Measurements from ENCODE around the gene CAPN5.

CAPN5 gene

GRCh38 chr11:77149716-77150392 lies 83.1 kb downstream of the CAPN5 start:
- in situ Hi-C loops (cut with MboI; ENCODE audit: low pct_unique_long_range_greater_than_20kb, low sequenced_read_pairs, unreplicated experiment), result no loop called here
- TF ChIP-seq, protein P1, sequence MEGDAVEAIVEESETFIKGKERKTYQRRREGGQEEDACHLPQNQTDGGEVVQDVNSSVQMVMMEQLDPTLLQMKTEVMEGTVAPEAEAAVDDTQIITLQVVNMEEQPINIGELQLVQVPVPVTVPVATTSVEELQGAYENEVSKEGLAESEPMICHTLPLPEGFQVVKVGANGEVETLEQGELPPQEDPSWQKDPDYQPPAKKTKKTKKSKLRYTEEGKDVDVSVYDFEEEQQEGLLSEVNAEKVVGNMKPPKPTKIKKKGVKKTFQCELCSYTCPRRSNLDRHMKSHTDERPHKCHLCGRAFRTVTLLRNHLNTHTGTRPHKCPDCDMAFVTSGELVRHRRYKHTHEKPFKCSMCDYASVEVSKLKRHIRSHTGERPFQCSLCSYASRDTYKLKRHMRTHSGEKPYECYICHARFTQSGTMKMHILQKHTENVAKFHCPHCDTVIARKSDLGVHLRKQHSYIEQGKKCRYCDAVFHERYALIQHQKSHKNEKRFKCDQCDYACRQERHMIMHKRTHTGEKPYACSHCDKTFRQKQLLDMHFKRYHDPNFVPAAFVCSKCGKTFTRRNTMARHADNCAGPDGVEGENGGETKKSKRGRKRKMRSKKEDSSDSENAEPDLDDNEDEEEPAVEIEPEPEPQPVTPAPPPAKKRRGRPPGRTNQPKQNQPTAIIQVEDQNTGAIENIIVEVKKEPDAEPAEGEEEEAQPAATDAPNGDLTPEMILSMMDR (IDR thresholded peaks at IDR 0.05; ENCODE audit: extremely low read depth, insufficient read depth, missing control alignments), result no peak
- DNase-seq (ENCODE audit: low spot score), result no peak

- in situ Hi-C loops (cut with MboI; ENCODE audit: low pct_unique_long_range_greater_than_20kb, low sequenced_read_pairs, unreplicated experiment), result no loop called here
- TF ChIP-seq, protein P1 (IDR thresholded peaks at IDR 0.05; ENCODE audit: extremely low read depth, insufficient read depth, missing control alignments), result no peak
- DNase-seq (ENCODE audit: low spot score), result no peak
These were observed 84.1 kb downstream of the CAPN5 start for GRCh38 chr11:77150836-77151235.

- TF ChIP-seq, protein P1 (IDR thresholded peaks at IDR 0.05; ENCODE audit: extremely low read depth, insufficient read depth, missing control alignments), result no peak
- no peak for DNase-seq (ENCODE audit: low spot score)
- in situ Hi-C loops (cut with MboI; ENCODE audit: low pct_unique_long_range_greater_than_20kb, low sequenced_read_pairs, unreplicated experiment), result no loop called here
These were observed 85.2 kb downstream of the CAPN5 start for GRCh38 chr11:77151804-77152509.

DNA sequence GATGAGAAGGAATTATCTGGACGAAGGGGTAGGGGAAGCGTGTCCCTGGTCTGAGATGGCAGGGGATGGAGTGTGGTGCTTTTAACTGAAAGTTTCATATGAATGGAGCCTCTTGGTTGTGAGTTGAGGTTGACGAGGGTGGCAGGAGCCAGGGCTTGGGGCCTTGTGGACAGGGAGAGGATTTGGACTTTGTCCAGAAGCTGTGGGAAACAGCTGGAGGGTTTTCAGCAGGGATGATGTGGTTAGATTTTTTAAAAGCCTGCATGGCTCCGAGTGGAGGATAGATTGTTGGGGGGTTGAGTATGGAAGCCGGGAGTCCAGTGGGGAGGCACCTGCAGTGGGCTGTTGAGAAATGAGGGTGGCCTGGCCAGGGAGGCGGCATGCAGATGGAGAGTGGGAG lies 86.1 kb downstream of the CAPN5 start:
- TF ChIP-seq, protein P1 (IDR thresholded peaks at IDR 0.05; ENCODE audit: extremely low read depth, insufficient read depth, missing control alignments), result no peak

GRCh38 chr11:77153276-77154185 lies 86.8 kb downstream of the CAPN5 start:
- in situ Hi-C loops (cut with MboI; ENCODE audit: low pct_unique_long_range_greater_than_20kb, low sequenced_read_pairs, unreplicated experiment), result no loop called here
- TF ChIP-seq, protein P1 (IDR thresholded peaks at IDR 0.05; ENCODE audit: extremely low read depth, insufficient read depth, missing control alignments), result no peak
- no peak for DNase-seq (ENCODE audit: low spot score)

More for the DNA sequence above, 86.1 kb downstream of the CAPN5 start:
- in situ Hi-C loops (cut with MboI; ENCODE audit: low pct_unique_long_range_greater_than_20kb, low sequenced_read_pairs, unreplicated experiment), result no loop called here
- DNase-seq (ENCODE audit: low spot score), result no peak

- TF ChIP-seq, protein P1 (IDR thresholded peaks at IDR 0.05; ENCODE audit: extremely low read depth, insufficient read depth, missing control alignments), result no peak
- in situ Hi-C loops (cut with MboI; ENCODE audit: low pct_unique_long_range_greater_than_20kb, low sequenced_read_pairs, unreplicated experiment), result no loop called here
- DNase-seq (ENCODE audit: low spot score), result no peak
These were observed 87.8 kb downstream of the CAPN5 start for GRCh38 chr11:77154381-77155081.
